GM10248 (cell line): ENCODE measurements around the gene CFAP68.
A peak's percentile ranks its signal among the peaks of the same experiment; 100 is the strongest.

Experiments used
- CTCF ChIA-PET: fragments of 300-600 bp; sonication (Branson Sonifier 250); formaldehyde crosslinking; extraction: SDS; loops from one replicate; lab custom pipeline; 2021; ENCODE audit warnings: antibody characterized with exemption; lab: Yijun Ruan, JAX
- POLR2A ChIA-PET: fragments of 350-650 bp; sonication (Branson Sonifier 250); formaldehyde crosslinking; extraction: SDS; loops from one replicate; lab custom pipeline; 2020; ENCODE audit warnings: antibody characterized with exemption; lab: Yijun Ruan, JAX
- DNase-seq: peaks from one replicate; pipeline ENCODE4 v3.0.0; 2012; ENCODE audit errors: extremely low spot score
- TF ChIP-seq, protein P1 (sequence below): IDR thresholded peaks from 2 replicates; pipeline ENCODE4 v1.5.1; 2012; ENCODE audit warnings: mild to moderate bottlenecking, low read depth; ENCODE audit errors: extremely low read depth, missing control alignments, control extremely low read depth

CFAP68 gene

GRCh38 chr11:111855506-111855905 is 23.8 kb upstream of the CFAP68 start:
- POLR2A ChIA-PET = no interaction called here
- TF ChIP-seq, protein P1, sequence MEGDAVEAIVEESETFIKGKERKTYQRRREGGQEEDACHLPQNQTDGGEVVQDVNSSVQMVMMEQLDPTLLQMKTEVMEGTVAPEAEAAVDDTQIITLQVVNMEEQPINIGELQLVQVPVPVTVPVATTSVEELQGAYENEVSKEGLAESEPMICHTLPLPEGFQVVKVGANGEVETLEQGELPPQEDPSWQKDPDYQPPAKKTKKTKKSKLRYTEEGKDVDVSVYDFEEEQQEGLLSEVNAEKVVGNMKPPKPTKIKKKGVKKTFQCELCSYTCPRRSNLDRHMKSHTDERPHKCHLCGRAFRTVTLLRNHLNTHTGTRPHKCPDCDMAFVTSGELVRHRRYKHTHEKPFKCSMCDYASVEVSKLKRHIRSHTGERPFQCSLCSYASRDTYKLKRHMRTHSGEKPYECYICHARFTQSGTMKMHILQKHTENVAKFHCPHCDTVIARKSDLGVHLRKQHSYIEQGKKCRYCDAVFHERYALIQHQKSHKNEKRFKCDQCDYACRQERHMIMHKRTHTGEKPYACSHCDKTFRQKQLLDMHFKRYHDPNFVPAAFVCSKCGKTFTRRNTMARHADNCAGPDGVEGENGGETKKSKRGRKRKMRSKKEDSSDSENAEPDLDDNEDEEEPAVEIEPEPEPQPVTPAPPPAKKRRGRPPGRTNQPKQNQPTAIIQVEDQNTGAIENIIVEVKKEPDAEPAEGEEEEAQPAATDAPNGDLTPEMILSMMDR = no peak
- CTCF ChIA-PET = interaction anchor here (0.9 to 3.1 kb wide), 4 partner anchors 9 to 269 kb away, joined by 3 to 20 read pairs (median 3); no protein-coding TSS in a partner anchor
- no peak for DNase-seq

GRCh38 chr11:111860257-111860656 is 19.1 kb upstream of the CFAP68 start:
- DNase-seq = no peak
- ChIA-PET CTCF (no interaction called here), POLR2A (no interaction called here)
- TF ChIP-seq, protein P1 = no peak

GRCh38 chr11:111870113-111870512 is 9.2 kb upstream of the CFAP68 start:
- TF ChIP-seq, protein P1 = no peak
- POLR2A ChIA-PET = interaction anchor here (1.2 kb wide), 1 partner anchor 57 kb away, joined by 3 read pairs; no protein-coding TSS in a partner anchor
- CTCF ChIA-PET = interaction anchor here (0.7 to 2.8 kb wide), 10 partner anchors 13 to 410 kb away, joined by 3 to 19 read pairs (median 6); no protein-coding TSS in a partner anchor
- DNase-seq = no peak

GRCh38 chr11:111870522-111870885 is 8.8 kb upstream of the CFAP68 start:
- DNase-seq = peak; percentile 13
- CTCF ChIA-PET = interaction anchor here (0.7 to 2.8 kb wide), 14 partner anchors 9 to 409 kb away, joined by 3 to 19 read pairs (median 6); no protein-coding TSS in a partner anchor
- TF ChIP-seq, protein P1 = no peak
- POLR2A ChIA-PET = interaction anchor here (0.6 to 1.2 kb wide), 2 partner anchors 12 to 56 kb away, joined by 3 read pairs; no protein-coding TSS in a partner anchor

DNA sequence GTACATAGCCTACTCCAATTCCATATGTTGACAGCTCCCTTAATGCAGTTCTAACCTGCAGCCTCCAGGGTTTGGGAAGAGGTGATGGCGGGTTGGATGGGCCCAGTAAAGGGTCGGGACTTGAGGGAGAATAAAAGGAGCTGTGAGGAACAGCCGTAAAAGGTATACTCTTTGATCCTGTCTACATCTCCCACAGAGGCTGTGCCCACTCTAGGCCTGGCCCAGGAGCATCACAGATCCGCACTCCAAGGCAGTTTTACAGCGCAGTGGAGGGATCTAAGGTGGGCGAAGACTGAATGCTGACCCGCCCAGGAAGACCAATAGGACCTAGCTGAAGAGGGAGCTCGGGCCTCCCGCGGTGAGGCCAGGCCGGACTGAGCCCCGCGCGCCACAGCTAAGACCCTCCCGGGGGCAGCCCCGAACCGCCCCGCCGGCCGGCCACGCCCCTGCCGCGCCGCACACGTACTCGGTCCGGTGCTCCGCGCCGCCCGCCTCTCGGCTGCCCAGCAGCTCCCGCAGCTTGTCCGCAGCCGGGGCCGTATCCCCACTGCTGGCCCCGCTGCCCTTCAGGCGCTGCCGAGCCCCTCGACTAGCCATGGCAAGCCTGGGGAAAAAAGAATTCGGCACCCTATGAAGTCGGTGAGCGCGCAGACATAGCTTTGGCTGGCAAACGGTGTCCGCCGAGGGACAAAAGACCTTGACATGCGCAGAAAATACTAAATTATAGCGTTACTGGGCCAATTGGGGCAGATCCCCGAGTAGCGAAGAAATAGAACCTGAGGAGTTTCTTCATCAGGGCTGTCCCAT is 8.3 kb upstream of the CFAP68 start, which contains the start of gene ALG9:
ALG9 (minus strand) TSS at position 696 of the 807 bp plus-strand sequence; CDS start at position 597, 99 bp downstream.
- peak; percentile 87 for DNase-seq
- POLR2A ChIA-PET = interaction anchor here (0.6 to 1.2 kb wide), 2 partner anchors 12 to 56 kb away, joined by 3 read pairs; no protein-coding TSS in a partner anchor
- TF ChIP-seq, protein P1 = no peak
- CTCF ChIA-PET = interaction anchor here (0.7 to 2.8 kb wide), 19 partner anchors 9 to 411 kb away, joined by 3 to 19 read pairs (median 4); no protein-coding TSS in a partner anchor

DNA sequence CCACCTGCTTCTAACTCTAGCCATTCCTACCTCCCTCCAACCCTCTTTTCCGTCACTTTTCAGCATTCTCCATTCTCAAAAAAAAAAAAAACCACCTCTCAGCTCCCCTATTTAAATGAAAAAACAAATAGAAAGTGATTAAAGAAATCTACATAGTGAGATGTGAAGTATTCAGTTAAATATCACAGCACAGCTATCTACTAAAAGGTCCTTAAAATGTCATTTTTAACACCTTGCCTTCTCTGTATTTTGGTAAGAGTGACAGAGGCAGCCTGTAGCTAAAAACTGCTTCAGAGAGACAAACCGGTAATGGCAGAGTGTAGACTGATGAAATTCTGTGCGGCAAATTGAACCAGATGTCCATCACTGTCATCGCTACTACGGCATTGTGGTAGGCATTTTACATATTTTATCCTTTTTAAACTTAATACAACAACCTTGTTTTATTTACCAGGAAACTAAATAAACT is 7.6 kb upstream of the CFAP68 start:
- CTCF ChIA-PET = interaction anchor here (0.7 to 2.8 kb wide), 16 partner anchors 8 to 411 kb away, joined by 3 to 19 read pairs (median 4); no protein-coding TSS in a partner anchor
- no peak for DNase-seq
- TF ChIP-seq, protein P1 = no peak
- POLR2A ChIA-PET = interaction anchor here (0.6 kb wide), 1 partner anchor 17 kb away, joined by 4 read pairs; no protein-coding TSS in a partner anchor
